Tibial nerve (tissue), 4 donors: ENCODE data around the gene GRM4. TPM values are rescaled to one million over a fixed set of nuclear protein-coding genes. Genes with fewer than 3 reads are reported as not detected.

Experiments used
- DNase-seq, 2 donors: peaks; one replicate each; pipeline ENCODE4 v3.0.0-alpha.2; 2019; ENCODE audit warnings: low spot score in 2 of 2
- H3K27ac ChIP-seq, 4 donors: fragments of 200-600 bp; sonication (generic) in 3 of 4; one replicate each; pipeline ENCODE4 v1.5.1; 2017 to 2019; ENCODE audit warnings: mild to moderate bottlenecking in 1 of 4
- H3K27me3 ChIP-seq, 2 donors: fragments of 200-600 bp; sonication (generic) in 1 of 2; one replicate each; pipeline versions ENCODE4 v1.5.1 to v1.6.0; 2017 to 2019
- H3K36me3 ChIP-seq, 3 donors: fragments of 200-600 bp; sonication (generic); one replicate each; pipeline ENCODE4 v1.5.1; 2018 to 2019
- H3K4me1 ChIP-seq, 4 donors: fragments of 200-600 bp; sonication (generic) in 3 of 4; one replicate each; pipeline ENCODE4 v1.5.1; 2017 to 2019
- H3K4me3 ChIP-seq, 4 donors: fragments of 200-600 bp; sonication (generic) in 3 of 4; one replicate each; pipeline ENCODE4 v1.5.1; 2017 to 2019; ENCODE audit warnings: mild to moderate bottlenecking in 1 of 4, moderate library complexity in 1 of 4
- H3K9me3 ChIP-seq, 4 donors: fragments of 200-600 bp; sonication (generic) in 3 of 4; one replicate each; pipeline ENCODE4 v1.5.1; 2017 to 2019
- EP300 ChIP-seq, 2 donors: sonication (generic); formaldehyde crosslinking; IDR thresholded peaks; one replicate each; pipeline ENCODE4 v1.6.1; 2017; ENCODE audit warnings: antibody characterized with exemption in 2 of 2, mild to moderate bottlenecking in 1 of 2
- POLR2A ChIP-seq, 2 donors: fragments of 450-650 bp; IDR thresholded peaks; one replicate each; pipeline ENCODE4 v1.6.1; 2017; ENCODE audit warnings: antibody characterized with exemption in 2 of 2, mild to moderate bottlenecking in 2 of 2, moderate library complexity in 2 of 2
- WGBS, 2 donors: methylation state at CpG; one replicate each; pipeline ENCODE4 v1.1.5; 2018; 5-methylcytosine and 5-hydroxymethylcytosine counted together
- total RNA-seq, 4 donors: library from RNA; depleted of rRNA; stranded (reverse); fragments of >200 nt; gene quantifications; one replicate each; pipeline ENCODE4 v1.1.0, GENCODE V29; 2016
- TF ChIP-seq, protein P1 (sequence below), 5 experiments: fragments of 200-600 bp in 3 of 5; fragments of 450-650 bp in 2 of 5; sonication (generic) in 3 of 5; IDR thresholded peaks; one replicate each; pipeline ENCODE4 v1.5.1; 2016 to 2019; ENCODE audit warnings: antibody characterized with exemption in 5 of 5, mild to moderate bottlenecking in 3 of 5, moderate library complexity in 2 of 5

GRM4 gene
- total RNA-seq, 4 donors from 2014 or later: not detected

DNA sequence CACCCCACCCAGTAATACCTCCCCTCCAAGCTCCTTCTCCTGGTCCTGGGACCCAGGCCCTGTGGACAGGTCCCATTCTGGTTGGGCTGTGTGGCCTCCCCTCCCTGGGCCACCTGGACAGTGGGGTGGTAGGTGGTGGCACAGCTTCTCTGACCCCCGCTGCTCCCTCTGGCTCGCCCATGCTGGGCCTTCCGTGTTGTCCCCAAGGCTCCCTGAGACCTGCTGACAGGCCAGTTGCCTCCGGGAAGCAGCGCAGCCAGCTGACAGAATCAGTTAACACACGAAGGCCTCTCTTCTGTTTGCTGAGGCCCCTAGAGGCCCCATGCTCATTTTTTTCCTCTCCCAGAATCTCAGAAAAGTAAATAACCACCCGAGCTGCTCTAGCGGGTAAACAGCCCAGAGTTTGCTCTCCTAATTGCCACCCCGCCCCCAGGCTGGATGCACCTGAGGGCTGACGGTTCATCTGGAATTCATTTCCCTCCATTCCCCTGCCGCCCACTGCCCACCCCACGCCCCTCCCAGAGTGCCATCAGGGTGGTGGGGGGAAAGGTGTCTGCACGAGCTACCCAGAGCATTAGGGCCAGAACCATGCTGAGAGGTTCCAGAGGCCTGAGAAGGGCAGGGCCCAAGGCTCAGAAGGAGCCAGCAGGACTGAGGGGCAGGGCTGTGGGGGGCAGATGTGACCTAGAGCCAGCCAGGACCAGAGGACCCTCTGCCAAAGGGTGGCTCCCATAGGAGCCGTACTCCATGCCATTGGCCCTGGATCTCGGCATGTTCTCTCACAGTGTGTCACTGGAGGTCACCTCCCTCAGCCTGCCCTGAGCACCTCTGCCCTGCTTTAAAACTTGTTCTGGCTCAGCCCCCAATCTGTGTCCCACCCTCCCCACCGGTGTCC lies 157.5 kb downstream of the GRM4 start:
- Histone ChIP-seq H3K27ac (no peak overlapping the region), H3K36me3 (no peaks in the 10 kb centered on the region), H3K4me3 (no peak overlapping the region), H3K9me3 (peaks cover 0 to 8% (median 0%) of the 10 kb centered on the region in 4 donors), H3K27me3 (peaks cover 0 to 18% of the 10 kb centered on the region in 2 donors), H3K4me1 (no peaks in the 10 kb centered on the region)
- WGBS, 2 donors: 43 to 51% methylated on average over 16 of the region's 16 CpGs
- no peak for DNase-seq
- no peak for TF ChIP-seq POLR2A (IDR thresholded peaks at IDR 0.05)
- TF ChIP-seq, protein P1, sequence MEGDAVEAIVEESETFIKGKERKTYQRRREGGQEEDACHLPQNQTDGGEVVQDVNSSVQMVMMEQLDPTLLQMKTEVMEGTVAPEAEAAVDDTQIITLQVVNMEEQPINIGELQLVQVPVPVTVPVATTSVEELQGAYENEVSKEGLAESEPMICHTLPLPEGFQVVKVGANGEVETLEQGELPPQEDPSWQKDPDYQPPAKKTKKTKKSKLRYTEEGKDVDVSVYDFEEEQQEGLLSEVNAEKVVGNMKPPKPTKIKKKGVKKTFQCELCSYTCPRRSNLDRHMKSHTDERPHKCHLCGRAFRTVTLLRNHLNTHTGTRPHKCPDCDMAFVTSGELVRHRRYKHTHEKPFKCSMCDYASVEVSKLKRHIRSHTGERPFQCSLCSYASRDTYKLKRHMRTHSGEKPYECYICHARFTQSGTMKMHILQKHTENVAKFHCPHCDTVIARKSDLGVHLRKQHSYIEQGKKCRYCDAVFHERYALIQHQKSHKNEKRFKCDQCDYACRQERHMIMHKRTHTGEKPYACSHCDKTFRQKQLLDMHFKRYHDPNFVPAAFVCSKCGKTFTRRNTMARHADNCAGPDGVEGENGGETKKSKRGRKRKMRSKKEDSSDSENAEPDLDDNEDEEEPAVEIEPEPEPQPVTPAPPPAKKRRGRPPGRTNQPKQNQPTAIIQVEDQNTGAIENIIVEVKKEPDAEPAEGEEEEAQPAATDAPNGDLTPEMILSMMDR (IDR thresholded peaks at IDR 0.05): no peak
- TF ChIP-seq EP300 (IDR thresholded peaks at IDR 0.05): no peak

DNA sequence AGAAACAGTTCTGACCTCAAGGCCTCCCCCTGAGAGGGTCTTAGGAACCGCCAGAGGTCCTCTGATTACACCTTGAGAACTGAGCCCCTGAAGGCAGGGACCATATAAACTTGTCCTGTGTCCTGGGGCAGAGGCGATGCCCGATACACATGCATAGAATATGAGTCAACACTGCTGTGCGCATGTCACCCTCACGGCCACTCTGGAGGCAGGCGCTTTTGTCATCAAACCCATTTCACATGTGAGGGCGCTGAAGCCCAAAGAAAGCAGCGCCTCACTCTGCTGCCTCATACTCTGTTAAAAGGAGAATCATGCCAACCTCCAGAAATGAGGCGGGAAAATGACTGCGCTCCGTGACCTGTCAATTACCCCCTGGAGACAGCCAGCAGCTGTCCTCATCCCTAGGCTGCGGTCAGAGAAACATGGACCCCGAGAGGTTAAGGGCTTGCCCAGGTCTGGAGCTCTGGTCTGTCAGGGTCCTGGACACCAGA lies 158.3 kb downstream of the GRM4 start:
- H3K4me1 ChIP-seq: no peaks in the 10 kb centered on the region
- H3K27me3 ChIP-seq: peaks cover 0 to 16% of the 10 kb centered on the region in 2 donors
- DNase-seq: no peak
- H3K4me3 ChIP-seq: no peak overlapping the region
- WGBS, 2 donors: 78 to 81% methylated on average over 9 to 13 of the region's 13 CpGs
- TF ChIP-seq EP300 (IDR thresholded peaks at IDR 0.05): no peak
- TF ChIP-seq POLR2A (IDR thresholded peaks at IDR 0.05): no peak
- TF ChIP-seq, protein P1 (IDR thresholded peaks at IDR 0.05): no peak
- peaks cover 0 to 8% (median 0%) of the 10 kb centered on the region in 4 donors for H3K9me3 ChIP-seq
- no peaks in the 10 kb centered on the region for H3K36me3 ChIP-seq
- H3K27ac ChIP-seq: no peak overlapping the region

DNA sequence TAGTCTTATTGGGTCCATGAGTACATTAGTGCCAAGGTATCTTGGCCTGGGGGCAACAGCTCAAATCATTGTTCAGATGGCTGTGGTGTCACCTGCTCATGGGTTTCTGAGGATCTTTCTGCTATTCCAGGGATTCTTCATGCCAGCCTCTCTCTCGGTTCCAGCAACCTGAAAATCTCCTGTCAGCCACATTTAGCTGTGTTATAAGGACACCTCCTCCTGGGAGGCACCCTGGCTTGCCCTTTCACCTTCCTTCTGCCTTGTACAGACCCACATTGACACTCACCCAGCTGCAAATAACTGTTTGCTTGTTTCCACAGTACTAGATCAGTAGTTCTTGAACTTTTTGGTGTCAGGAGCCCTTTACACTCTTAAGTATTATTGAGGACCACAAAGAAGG lies 159.9 kb downstream of the GRM4 start:
- Histone ChIP-seq H3K9me3 (peaks cover 0 to 8% (median 0%) of the 10 kb centered on the region in 4 donors), H3K27ac (no peak overlapping the region), H3K4me1 (no peaks in the 10 kb centered on the region), H3K4me3 (no peak overlapping the region), H3K27me3 (peaks cover 0 to 11% of the 10 kb centered on the region in 2 donors), H3K36me3 (no peaks in the 10 kb centered on the region)
- DNase-seq: no peak
- TF ChIP-seq EP300 (IDR thresholded peaks at IDR 0.05) (no peak), POLR2A (IDR thresholded peaks at IDR 0.05) (no peak)
- TF ChIP-seq, protein P1 (IDR thresholded peaks at IDR 0.05): no peak
- 65 to 77% methylated on average over 1 of the region's 1 CpG for WGBS, 2 donors

DNA sequence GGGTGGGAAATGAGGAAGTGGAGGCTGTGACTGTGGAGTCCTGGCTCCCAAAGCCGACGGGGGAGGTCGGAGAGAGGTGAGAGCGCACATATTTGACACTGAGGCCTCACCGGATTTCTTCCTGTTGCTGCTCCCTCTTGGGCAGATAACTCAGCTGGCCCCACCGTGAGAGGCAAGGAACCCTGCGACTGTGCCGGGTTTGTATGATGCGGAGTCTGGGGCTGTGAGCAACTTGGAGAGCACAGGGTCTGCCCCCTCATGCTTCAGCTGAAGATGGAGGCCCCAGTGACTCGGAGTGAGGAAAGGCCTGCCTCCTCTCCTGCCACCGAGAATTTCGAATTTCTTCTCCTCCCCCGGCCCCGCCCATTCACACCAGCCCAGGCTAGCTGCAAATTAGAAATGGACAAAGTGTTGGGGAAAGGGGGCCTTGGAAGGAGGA lies 160.6 kb downstream of the GRM4 start:
- WGBS, 2 donors: 57 to 62% methylated on average over 14 of the region's 14 CpGs
- no peak for DNase-seq
- H3K27me3 ChIP-seq: peaks cover 0 to 11% of the 10 kb centered on the region in 2 donors

More for the DNA sequence above, 160.6 kb downstream of the GRM4 start:
- Histone ChIP-seq H3K36me3 (no peaks in the 10 kb centered on the region), H3K9me3 (peaks cover 0 to 8% (median 0%) of the 10 kb centered on the region in 4 donors), H3K4me1 (no peaks in the 10 kb centered on the region), H3K27ac (no peak overlapping the region), H3K4me3 (no peak overlapping the region)
- TF ChIP-seq EP300 (IDR thresholded peaks at IDR 0.05) (no peak), POLR2A (IDR thresholded peaks at IDR 0.05) (no peak)
- TF ChIP-seq, protein P1 (IDR thresholded peaks at IDR 0.05): no peak
